HCT116 (cell line): ENCODE data around the gene GOSR1. TPM values are rescaled to one million over a fixed set of nuclear protein-coding genes. Genes with fewer than 3 reads are reported as not detected.

Source experiments
- ATAC-seq: fragments of 200-7000 bp; cut with Tn5 transposase; 2 replicates; pipeline ENCODE4 v1.9.1; 2020; ENCODE audit warnings: mild to moderate bottlenecking, moderate library complexity
- BruUV-seq: library from RNA; stranded (reverse); fragments of 400-500 nt; replicated peaks from 2 replicates; lab custom pipeline; 2021; lab: Mats Ljungman, UMichigan
- CTCF ChIA-PET: fragments of 300-600 bp; sonication (Branson Sonifier 250); formaldehyde crosslinking; loops from one replicate; lab custom pipeline; 2021; ENCODE audit warnings: antibody characterized with exemption; lab: Charles Lee
- POLR2A ChIA-PET: fragments of 300-600, 350-600 bp; sonication (Branson Sonifier 250); formaldehyde crosslinking; loops from one replicate; lab custom pipeline; 2021; ENCODE audit warnings: antibody characterized with exemption; lab: Charles Lee
- RAD21 ChIA-PET, 2 experiments: fragments of 300-600 bp; sonication (Branson Sonifier 250); formaldehyde crosslinking; loops; one replicate each; lab custom pipeline; 2023; ENCODE audit warnings: low total read pairs in 2 of 2; ENCODE audit not compliant: uncharacterized antibody in 2 of 2, unreplicated experiment in 2 of 2, low non-redundant PET in 1 of 2; lab: Charles Lee
- DNase-seq: peaks from one replicate; pipeline ENCODE4 v3.0.0-alpha.2; 2010; ENCODE audit warnings: low read depth, low spot score
- H2AFZ ChIP-seq: fragments of 200-600 bp; shearing (Covaris generic), sonication (generic); 2 replicates; pipeline ENCODE4 v1.6.1; 2017; ENCODE audit warnings: low read depth, mixed run types, mixed read lengths, antibody characterized with exemption, low read length; ENCODE audit not compliant: poor library complexity, severe bottlenecking
- H3K27ac ChIP-seq: 2 replicates; pipeline ENCODE4 v1.5.1; 2012; ENCODE audit warnings: low read depth, low read length
- H3K27me3 ChIP-seq: fragments of 200-600 bp; sonication (generic); 2 replicates; pipeline ENCODE4 v1.6.1; 2016; ENCODE audit warnings: mixed run types, low read length, mixed read lengths; ENCODE audit not compliant: insufficient read depth
- H3K36me3 ChIP-seq, 2 experiments: fragments of 200-500 bp in 1 of 2; fragments of 200-600 bp in 1 of 2; sonication (Bioruptor generic) in 1 of 2; sonication (generic) in 1 of 2; 2 replicates each; pipeline versions ENCODE4 v1.5.1 to v1.6.1; 2014 to 2016; ENCODE audit warnings: low read length in 2 of 2, inconsistent platforms in 1 of 2, mixed read lengths in 1 of 2, mixed run types in 1 of 2; ENCODE audit not compliant: insufficient read depth in 2 of 2, control insufficient read depth in 1 of 2
- H3K4me1 ChIP-seq, 2 experiments: fragments of 200-600 bp in 1 of 2; sonication (generic) in 1 of 2; 2 replicates each; pipeline versions ENCODE4 v1.5.1 to v1.6.1; 2012 to 2017; ENCODE audit warnings: low read length in 2 of 2, inconsistent platforms in 1 of 2, mild to moderate bottlenecking in 1 of 2, mixed read lengths in 1 of 2, mixed run types in 1 of 2, moderate library complexity in 1 of 2; ENCODE audit not compliant: insufficient read depth in 2 of 2, control insufficient read depth in 1 of 2
- H3K4me2 ChIP-seq: fragments of 200-600 bp; sonication (generic); 2 replicates; pipeline ENCODE4 v1.6.1; 2017; ENCODE audit warnings: mixed run types, low read length, mixed read lengths
- H3K4me3 ChIP-seq, 2 experiments: fragments of 200-600 bp in 1 of 2; sonication (generic) in 1 of 2; replicated peaks in 1 of 2; 2 replicates each; pipeline ENCODE4 v1.5.1; 2011 to 2016; ENCODE audit warnings: low read length in 2 of 2, control low read depth in 1 of 2, low read depth in 1 of 2, mild to moderate bottlenecking in 1 of 2, mixed read lengths in 1 of 2, mixed run types in 1 of 2
- H3K79me2 ChIP-seq: fragments of 200-600 bp; sonication (generic); 2 replicates; pipeline ENCODE4 v1.6.1; 2017; ENCODE audit warnings: mild to moderate bottlenecking, mixed run types, low read length, moderate library complexity, mixed read lengths; ENCODE audit not compliant: insufficient read depth
- H3K9ac ChIP-seq: fragments of 200-600 bp; sonication (generic); 2 replicates; pipeline ENCODE4 v1.6.1; 2016; ENCODE audit warnings: low read length, mixed read lengths
- H3K9me2 ChIP-seq: fragments of 200-600 bp; sonication (generic), shearing (Covaris generic); 2 replicates; pipeline ENCODE4 v1.6.1; 2017; ENCODE audit warnings: mixed run types, mild to moderate bottlenecking, moderate library complexity; ENCODE audit not compliant: insufficient read depth
- H3K9me3 ChIP-seq, 2 experiments: fragments of 200-500 bp in 1 of 2; fragments of 200-600 bp in 1 of 2; sonication (Bioruptor generic) in 1 of 2; sonication (generic) in 1 of 2; 2 replicates each; pipeline ENCODE4 v1.6.1; 2014 to 2017; ENCODE audit warnings: low read length in 2 of 2, mixed read lengths in 2 of 2, inconsistent platforms in 1 of 2, low read depth in 1 of 2, mild to moderate bottlenecking in 1 of 2, mixed run types in 1 of 2, moderate library complexity in 1 of 2; ENCODE audit not compliant: control insufficient read depth in 1 of 2, insufficient read depth in 1 of 2
- H4K20me1 ChIP-seq: fragments of 200-600 bp; sonication (generic), shearing (Covaris generic); 2 replicates; pipeline ENCODE4 v1.6.1; 2017; ENCODE audit warnings: mixed run types, mild to moderate bottlenecking, moderate library complexity; ENCODE audit not compliant: insufficient read depth
- ATF3 ChIP-seq: IDR thresholded peaks from 2 replicates; pipeline ENCODE4 v1.6.1; 2012
- CBX3 ChIP-seq: IDR thresholded peaks from 2 replicates; pipeline ENCODE4 v1.6.1; 2012; ENCODE audit warnings: low read depth
- CEBPB ChIP-seq: IDR thresholded peaks from 2 replicates; pipeline ENCODE4 v1.6.1; 2012; ENCODE audit warnings: low read depth
- CTCF ChIP-seq, 3 experiments: fragments of 200-600 bp in 1 of 3; sonication (generic) in 1 of 3; IDR thresholded peaks in 2 of 3; conservative IDR thresholded peaks in 1 of 3; 2 replicates each; pipeline ENCODE4 v1.5.1; 2012 to 2017; ENCODE audit warnings: low read depth in 2 of 3, low read length in 2 of 3, antibody characterized with exemption in 1 of 3, borderline replicate concordance in 1 of 3, control low read depth in 1 of 3, mild to moderate bottlenecking in 1 of 3, mixed read lengths in 1 of 3, mixed run types in 1 of 3, moderate library complexity in 1 of 3; ENCODE audit not compliant: insufficient read depth in 1 of 3
- EGR1 ChIP-seq: IDR thresholded peaks from 2 replicates; pipeline ENCODE4 v1.6.1; 2012; ENCODE audit warnings: low read depth
- EZH2phosphoT487 ChIP-seq: fragments of 200-600 bp; IDR thresholded peaks from 2 replicates; pipeline ENCODE4 v1.6.1; 2018; ENCODE audit warnings: antibody characterized with exemption, borderline replicate concordance
- FOSL1 ChIP-seq: IDR thresholded peaks from 2 replicates; pipeline ENCODE4 v1.6.1; 2012; ENCODE audit warnings: low read depth
- JUND ChIP-seq: IDR thresholded peaks from 2 replicates; pipeline ENCODE4 v1.6.1; 2012
- MAX ChIP-seq: IDR thresholded peaks from 2 replicates; pipeline ENCODE4 v1.6.1; 2012
- POLR2A ChIP-seq: IDR thresholded peaks from 2 replicates; pipeline ENCODE4 v1.7.0; 2011; ENCODE audit warnings: borderline replicate concordance; ENCODE audit not compliant: insufficient read depth, insufficient read length; ENCODE audit errors: extremely low read depth
- POLR2AphosphoS5 ChIP-seq: IDR thresholded peaks from 2 replicates; pipeline ENCODE4 v1.6.1; 2011; ENCODE audit warnings: mild to moderate bottlenecking, low read depth, low read length, moderate library complexity
- RAD21 ChIP-seq: IDR thresholded peaks from 2 replicates; pipeline ENCODE4 v1.6.1; 2012; ENCODE audit warnings: low read depth, mild to moderate bottlenecking
- SIN3A ChIP-seq: IDR thresholded peaks from 2 replicates; pipeline ENCODE4 v1.6.1; 2012; ENCODE audit warnings: low read depth
- SP1 ChIP-seq: IDR thresholded peaks from 2 replicates; pipeline ENCODE4 v1.6.1; 2012; ENCODE audit warnings: low read depth
- SRF ChIP-seq: IDR thresholded peaks from 2 replicates; pipeline ENCODE4 v1.6.1; 2012; ENCODE audit warnings: low read depth
- TCF7L2 ChIP-seq: IDR thresholded peaks from 2 replicates; pipeline ENCODE4 v1.7.0; 2011; ENCODE audit warnings: borderline replicate concordance, inconsistent platforms; ENCODE audit not compliant: insufficient read depth, insufficient read length; ENCODE audit errors: extremely low read depth
- YY1 ChIP-seq: IDR thresholded peaks from 2 replicates; pipeline ENCODE4 v1.6.1; 2011; ENCODE audit warnings: low read length, low read depth, moderate library complexity, mild to moderate bottlenecking; ENCODE audit not compliant: insufficient replicate concordance; ENCODE audit errors: extremely low read depth
- ZBTB33 ChIP-seq: IDR thresholded peaks from 2 replicates; pipeline ENCODE4 v1.6.1; 2011; ENCODE audit warnings: mild to moderate bottlenecking, low read length, moderate library complexity; ENCODE audit not compliant: insufficient replicate concordance; ENCODE audit errors: extremely low read depth
- ZFX ChIP-seq: fragments of 450-650 bp; IDR thresholded peaks from 2 replicates; pipeline ENCODE4 v1.6.1; 2017
- ZNF274 ChIP-seq: fragments of 200-500 bp; sonication (Bioruptor generic); IDR thresholded peaks from 2 replicates; pipeline ENCODE4 v1.6.1; 2014; ENCODE audit warnings: mild to moderate bottlenecking, low read depth, low read length, inconsistent platforms
- intact Hi-C: fragments of 100-400 bp; cut with micrococcal nuclease; formaldehyde crosslinking; loops from 2 replicates; pipeline ENCODE4 v1.10.0; 2022
- total RNA-seq: library from RNA; stranded (reverse); gene quantifications from one replicate; pipeline ENCODE4 v1.2.1, GENCODE V29; 2021; ENCODE audit not compliant: unreplicated experiment

GOSR1 gene
- total RNA-seq, 1 experiment from 2014 or later: 48.8 TPM

GRCh38 chr17:30483159-30483558 lies 6.0 kb downstream of the GOSR1 start:
- intact Hi-C loops: no loop called here
- no peaks in the 10 kb centered on the region for H3K9me3 ChIP-seq
- H3K9me2 ChIP-seq: no peaks in the 10 kb centered on the region
- no peaks in the 10 kb centered on the region for H3K27me3 ChIP-seq
- no peak overlapping the region for H3K4me2 ChIP-seq
- H3K27ac ChIP-seq: no peak overlapping the region
- RAD21 ChIA-PET: no interaction called here
- POLR2A ChIA-PET: no interaction called here
- no peak overlapping the region for H2AFZ ChIP-seq
- H4K20me1 ChIP-seq: peaks cover 11% of the 10 kb centered on the region; the same call in 1 of the 2 replicates
- no peak for DNase-seq
- TF ChIP-seq POLR2A (no peak), SIN3A (no peak), ZNF274 (no peak), CBX3 (no peak), CTCF (IDR thresholded peaks at IDR 0.05 in 2 of 3, conservative IDR thresholded peaks at IDR 0.05 in 1 of 3; ENCODE audit: borderline replicate concordance in 1 of 3, insufficient read depth in 1 of 3, low read depth in 2 of 3, low read length in 2 of 3) (no peak), POLR2AphosphoS5 (no peak), ZFX (no peak), EGR1 (no peak), TCF7L2 (no peak), JUND (no peak), CEBPB (no peak), EZH2phosphoT487 (no peak), RAD21 (no peak), SRF (no peak), ATF3 (no peak), SP1 (no peak), ZBTB33 (no peak), YY1 (no peak), FOSL1 (no peak), MAX (no peak)
- H3K36me3 ChIP-seq: peaks cover 39% of the 10 kb centered on the region in 2 experiments
- H3K4me1 ChIP-seq: peaks cover 0 to 3% of the 10 kb centered on the region in 2 experiments; a peak in 3 of 4 replicates
- ATAC-seq: no peak
- BruUV-seq: no TSS peak
- no peak overlapping the region for H3K4me3 ChIP-seq
- CTCF ChIA-PET: no interaction called here
- no peak overlapping the region for H3K9ac ChIP-seq
- H3K79me2 ChIP-seq: peaks cover 49% of the 10 kb centered on the region
